SK-N-SH (cell line): ENCODE measurements around the gene C15orf40. TPM values are rescaled to one million over a fixed set of nuclear protein-coding genes. Genes with fewer than 3 reads are reported as not detected.

Source experiments
- CTCF ChIA-PET: fragments of 300-600, 350-600 bp; formaldehyde crosslinking; extraction: SDS; loops from one replicate; lab custom pipeline; 2021; lab: Yijun Ruan, JAX
- POLR2A ChIA-PET: fragments of 350-600 bp; sonication (Branson Sonifier 250); formaldehyde crosslinking; extraction: SDS; loops from one replicate; lab custom pipeline; 2020; ENCODE audit warnings: antibody characterized with exemption, inconsistent platforms; lab: Yijun Ruan, JAX
- DNase-seq: peaks from one replicate; pipeline ENCODE4 v3.0.0; 2012
- H2AFZ ChIP-seq: fragments of 200-600 bp; sonication (generic); 2 replicates; pipeline ENCODE4 v1.8.1; 2016; ENCODE audit warnings: antibody characterized with exemption, mild to moderate bottlenecking, low read depth
- H3F3A ChIP-seq: fragments of 200-600 bp; sonication (generic); replicated peaks from 2 replicates; pipeline ENCODE3; 2016; ENCODE audit warnings: antibody characterized with exemption, mild to moderate bottlenecking; ENCODE audit not compliant: insufficient read depth
- H3K27ac ChIP-seq, 2 experiments: fragments of 200-500 bp in 1 of 2; fragments of 200-600 bp in 1 of 2; sonication (Bioruptor generic) in 1 of 2; sonication (generic), shearing (Covaris generic) in 1 of 2; 2 replicates each; pipeline versions ENCODE4 v1.5.1 to v1.6.1; 2014 to 2016; ENCODE audit warnings: low read depth in 2 of 2, inconsistent platforms in 1 of 2, low read length in 1 of 2, mild to moderate bottlenecking in 1 of 2, mixed read lengths in 1 of 2
- H3K27me3 ChIP-seq: fragments of 200-600 bp; sonication (generic), shearing (Covaris generic); 2 replicates; pipeline ENCODE4 v1.6.1; 2016; ENCODE audit warnings: mixed run types; ENCODE audit not compliant: insufficient read depth
- H3K36me3 ChIP-seq, 2 experiments: fragments of 200-500 bp in 1 of 2; fragments of 200-600 bp in 1 of 2; sonication (Bioruptor generic) in 1 of 2; sonication (generic) in 1 of 2; replicated peaks in 1 of 2; 2 replicates each; pipeline versions ENCODE3 to v1.5.1; 2014 to 2016; ENCODE audit warnings: low read length in 1 of 2, mild to moderate bottlenecking in 1 of 2; ENCODE audit not compliant: insufficient read depth in 2 of 2, control insufficient read depth in 1 of 2
- H3K4me1 ChIP-seq, 2 experiments: fragments of 200-500 bp in 1 of 2; fragments of 200-600 bp in 1 of 2; sonication (Bioruptor generic) in 1 of 2; sonication (generic), shearing (Covaris generic) in 1 of 2; 2 replicates each; pipeline versions ENCODE4 v1.5.1 to v1.6.1; 2014 to 2016; ENCODE audit warnings: low read depth in 1 of 2, low read length in 1 of 2, mixed run types in 1 of 2; ENCODE audit not compliant: insufficient read depth in 2 of 2, control insufficient read depth in 1 of 2
- H3K4me2 ChIP-seq: fragments of 200-600 bp; sonication (generic), shearing (Covaris generic); 2 replicates; pipeline ENCODE4 v1.6.1; 2017; ENCODE audit warnings: mixed run types
- H3K4me3 ChIP-seq, 2 experiments: fragments of 200-500 bp in 1 of 2; fragments of 200-600 bp in 1 of 2; sonication (Bioruptor generic) in 1 of 2; sonication (generic), shearing (Covaris generic) in 1 of 2; 2 replicates each; pipeline versions ENCODE4 v1.5.1 to v1.8.1; 2014 to 2016; ENCODE audit warnings: low read depth in 2 of 2, inconsistent platforms in 1 of 2, low read length in 1 of 2, mild to moderate bottlenecking in 1 of 2, mixed read lengths in 1 of 2, moderate library complexity in 1 of 2
- H3K79me2 ChIP-seq: fragments of 200-600 bp; sonication (generic); 2 replicates; pipeline ENCODE4 v1.8.1; 2017; ENCODE audit warnings: mild to moderate bottlenecking; ENCODE audit not compliant: insufficient read depth
- H3K9ac ChIP-seq: fragments of 200-600 bp; sonication (generic); 2 replicates; pipeline ENCODE4 v1.6.1; 2017; ENCODE audit warnings: mixed run types
- H3K9me2 ChIP-seq: fragments of 200-600 bp; sonication (generic); 2 replicates; pipeline ENCODE4 v1.6.1; 2017; ENCODE audit warnings: mixed run types
- H3K9me3 ChIP-seq: fragments of 200-600 bp; sonication (generic); 2 replicates; pipeline ENCODE4 v1.6.1; 2017; ENCODE audit warnings: mixed run types, mild to moderate bottlenecking, moderate library complexity
- H4K20me1 ChIP-seq: fragments of 200-600 bp; sonication (generic); 2 replicates; pipeline ENCODE4 v1.6.1; 2017; ENCODE audit warnings: mild to moderate bottlenecking, mixed run types; ENCODE audit not compliant: insufficient read depth
- CHD2 ChIP-seq: fragments of 150-350 bp; IDR thresholded peaks from 2 replicates; pipeline ENCODE4 v1.6.1; 2018; ENCODE audit warnings: low read length; ENCODE audit not compliant: partially characterized antibody
- EP300 ChIP-seq, 2 experiments: IDR thresholded peaks; 2 replicates each; pipeline versions ENCODE4 v1.4.0 to v1.6.1; 2012; ENCODE audit warnings: borderline replicate concordance in 1 of 2, low read depth in 1 of 2, low read length in 1 of 2
- EZH2phosphoT487 ChIP-seq: fragments of 200-600 bp; sonication (generic); IDR thresholded peaks from 2 replicates; pipeline ENCODE4 v1.6.1; 2017; ENCODE audit warnings: low read depth, mixed run types, mild to moderate bottlenecking, antibody characterized with exemption, moderate library complexity, borderline replicate concordance
- FOXJ3 ChIP-seq: sonication (generic); formaldehyde crosslinking; IDR thresholded peaks from 2 replicates; pipeline ENCODE4 v1.5.1; 2020; ENCODE audit warnings: mild to moderate bottlenecking, missing genetic modification reagents
- GATA2 ChIP-seq: sonication (generic); formaldehyde crosslinking; IDR thresholded peaks from 2 replicates; pipeline ENCODE4 v1.5.0; 2020; ENCODE audit warnings: mild to moderate bottlenecking, missing genetic modification reagents
- IRF3 ChIP-seq: fragments of 150-350 bp; IDR thresholded peaks from 2 replicates; pipeline ENCODE4 v1.6.1; 2016; ENCODE audit warnings: mild to moderate bottlenecking, low read depth, low read length
- JUND ChIP-seq: IDR thresholded peaks from 2 replicates; pipeline ENCODE4 v1.4.0; 2012
- MEF2A ChIP-seq: IDR thresholded peaks from 2 replicates; pipeline ENCODE4 v1.4.0; 2012; ENCODE audit warnings: low read depth, borderline replicate concordance
- MXI1 ChIP-seq: IDR thresholded peaks from 2 replicates; pipeline ENCODE4 v1.6.1; 2012; ENCODE audit warnings: mild to moderate bottlenecking, low read depth, low read length, improper control_type of control experiment
- NRF1 ChIP-seq: IDR thresholded peaks from 2 replicates; pipeline ENCODE4 v1.6.1; 2012; ENCODE audit warnings: low read depth, mild to moderate bottlenecking, low read length
- POLR2AphosphoS5 ChIP-seq: IDR thresholded peaks from 2 replicates; pipeline ENCODE4 v1.6.1; 2012; ENCODE audit warnings: low read depth, low read length
- RAD21 ChIP-seq: IDR thresholded peaks from 2 replicates; pipeline ENCODE4 v1.6.1; 2012; ENCODE audit warnings: mild to moderate bottlenecking, low read length
- RFX5 ChIP-seq: IDR thresholded peaks from 2 replicates; pipeline ENCODE4 v1.6.1; 2012; ENCODE audit warnings: mild to moderate bottlenecking, improper control_type of control experiment, low read length
- RXRA ChIP-seq: IDR thresholded peaks from 2 replicates; pipeline ENCODE4 v1.4.0; 2012; ENCODE audit warnings: low read depth, mild to moderate bottlenecking, borderline replicate concordance
- SMC3 ChIP-seq: IDR thresholded peaks from 2 replicates; pipeline ENCODE4 v1.6.1; 2012; ENCODE audit warnings: low read depth, low read length, improper control_type of control experiment
- TAF1 ChIP-seq: IDR thresholded peaks from 2 replicates; pipeline ENCODE4 v1.6.1; 2012; ENCODE audit warnings: low read depth, mild to moderate bottlenecking, low read length, moderate library complexity, borderline replicate concordance
- TCF12 ChIP-seq: IDR thresholded peaks from 2 replicates; pipeline ENCODE4 v1.4.0; 2012
- TEAD4 ChIP-seq: IDR thresholded peaks from 2 replicates; pipeline ENCODE4 v1.4.0; 2012; ENCODE audit warnings: mild to moderate bottlenecking, borderline replicate concordance; ENCODE audit not compliant: insufficient read depth
- WGBS: methylation state at CpG from one replicate; pipeline ENCODE4 v1.1.6; 2017; ENCODE audit warnings: low lambda C conversion rate; 5-methylcytosine and 5-hydroxymethylcytosine counted together
- polyA plus RNA-seq, 3 experiments: library from polyadenylated mRNA; depleted of rRNA; stranded (reverse); fragments of >200 nt; gene quantifications; 2 replicates each; pipeline ENCODE4 v1.2.3, GENCODE V29; 2012
- TF ChIP-seq, protein P1 (sequence below): fragments of 150-350 bp; IDR thresholded peaks from 2 replicates; pipeline ENCODE4 v1.6.1; 2017; ENCODE audit warnings: antibody characterized with exemption, low read length, low read depth, borderline replicate concordance
- TF ChIP-seq, protein P2 (sequence below): IDR thresholded peaks from 2 replicates; pipeline ENCODE4 v1.4.0; 2012; ENCODE audit warnings: low read depth, borderline replicate concordance
- TF ChIP-seq, protein P3 (sequence below): fragments of 200-600 bp; sonication (generic); IDR thresholded peaks from 2 replicates; pipeline ENCODE4 v1.6.1; 2017; ENCODE audit warnings: antibody characterized with exemption, mild to moderate bottlenecking, moderate library complexity
- TF ChIP-seq, protein P4 (sequence below): IDR thresholded peaks from 2 replicates; pipeline ENCODE4; 2012

C15orf40 gene
- polyA plus RNA-seq, 1 of the 3 experiments (the other 2 are of a cell fraction) = 44.1 TPM

DNA sequence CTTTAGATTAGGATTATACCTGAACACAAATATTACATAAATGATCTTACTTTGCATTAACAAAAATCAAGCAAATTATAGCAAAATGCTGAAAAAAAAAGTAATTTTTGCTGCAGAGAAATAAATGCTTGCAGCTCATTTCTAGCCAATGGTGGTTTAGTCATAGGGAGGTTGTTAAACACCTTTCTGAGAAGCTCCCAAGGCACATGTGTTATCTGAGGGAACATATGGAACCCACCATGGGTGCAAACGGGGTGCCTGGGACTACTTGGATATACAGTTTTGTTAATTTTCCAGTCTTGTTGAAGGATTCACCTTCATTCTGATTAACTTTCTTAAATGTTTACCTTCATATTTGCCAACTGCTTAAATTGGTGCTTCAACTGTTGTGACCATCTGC lies 34.4 kb downstream of the C15orf40 start:
- no peaks in the 10 kb centered on the region for H3F3A ChIP-seq
- H2AFZ ChIP-seq = no peak overlapping the region
- TF ChIP-seq, protein P1, sequence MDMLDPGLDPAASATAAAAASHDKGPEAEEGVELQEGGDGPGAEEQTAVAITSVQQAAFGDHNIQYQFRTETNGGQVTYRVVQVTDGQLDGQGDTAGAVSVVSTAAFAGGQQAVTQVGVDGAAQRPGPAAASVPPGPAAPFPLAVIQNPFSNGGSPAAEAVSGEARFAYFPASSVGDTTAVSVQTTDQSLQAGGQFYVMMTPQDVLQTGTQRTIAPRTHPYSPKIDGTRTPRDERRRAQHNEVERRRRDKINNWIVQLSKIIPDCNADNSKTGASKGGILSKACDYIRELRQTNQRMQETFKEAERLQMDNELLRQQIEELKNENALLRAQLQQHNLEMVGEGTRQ = no peak
- TF ChIP-seq, protein P2, sequence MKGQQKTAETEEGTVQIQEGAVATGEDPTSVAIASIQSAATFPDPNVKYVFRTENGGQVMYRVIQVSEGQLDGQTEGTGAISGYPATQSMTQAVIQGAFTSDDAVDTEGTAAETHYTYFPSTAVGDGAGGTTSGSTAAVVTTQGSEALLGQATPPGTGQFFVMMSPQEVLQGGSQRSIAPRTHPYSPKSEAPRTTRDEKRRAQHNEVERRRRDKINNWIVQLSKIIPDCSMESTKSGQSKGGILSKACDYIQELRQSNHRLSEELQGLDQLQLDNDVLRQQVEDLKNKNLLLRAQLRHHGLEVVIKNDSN = no peak
- no peak for TF ChIP-seq POLR2AphosphoS5
- TF ChIP-seq RFX5 = no peak
- TF ChIP-seq TAF1 = no peak
- no peak for TF ChIP-seq RAD21
- TF ChIP-seq SMC3 = no peak
- no peak for TF ChIP-seq MXI1
- no peak for TF ChIP-seq RXRA
- no peak for TF ChIP-seq EZH2phosphoT487
- TF ChIP-seq JUND = no peak
- TF ChIP-seq TCF12 = no peak
- TF ChIP-seq EP300 (IDR thresholded peaks at IDR 0.05; ENCODE audit: borderline replicate concordance in 1 of 2, low read depth in 1 of 2, low read length in 1 of 2) = no peak
- TF ChIP-seq NRF1 = no peak
- TF ChIP-seq, protein P3, sequence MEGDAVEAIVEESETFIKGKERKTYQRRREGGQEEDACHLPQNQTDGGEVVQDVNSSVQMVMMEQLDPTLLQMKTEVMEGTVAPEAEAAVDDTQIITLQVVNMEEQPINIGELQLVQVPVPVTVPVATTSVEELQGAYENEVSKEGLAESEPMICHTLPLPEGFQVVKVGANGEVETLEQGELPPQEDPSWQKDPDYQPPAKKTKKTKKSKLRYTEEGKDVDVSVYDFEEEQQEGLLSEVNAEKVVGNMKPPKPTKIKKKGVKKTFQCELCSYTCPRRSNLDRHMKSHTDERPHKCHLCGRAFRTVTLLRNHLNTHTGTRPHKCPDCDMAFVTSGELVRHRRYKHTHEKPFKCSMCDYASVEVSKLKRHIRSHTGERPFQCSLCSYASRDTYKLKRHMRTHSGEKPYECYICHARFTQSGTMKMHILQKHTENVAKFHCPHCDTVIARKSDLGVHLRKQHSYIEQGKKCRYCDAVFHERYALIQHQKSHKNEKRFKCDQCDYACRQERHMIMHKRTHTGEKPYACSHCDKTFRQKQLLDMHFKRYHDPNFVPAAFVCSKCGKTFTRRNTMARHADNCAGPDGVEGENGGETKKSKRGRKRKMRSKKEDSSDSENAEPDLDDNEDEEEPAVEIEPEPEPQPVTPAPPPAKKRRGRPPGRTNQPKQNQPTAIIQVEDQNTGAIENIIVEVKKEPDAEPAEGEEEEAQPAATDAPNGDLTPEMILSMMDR = no peak
- POLR2A ChIA-PET = interaction anchor here (1.5 kb wide), 1 partner anchor 9 kb away, joined by 3 read pairs; the partner anchor contains the start of gene RAMAC
- H3K36me3 ChIP-seq = no peaks in the 10 kb centered on the region
- no peak overlapping the region for H3K4me3 ChIP-seq
- no peaks in the 10 kb centered on the region for H3K27me3 ChIP-seq
- WGBS = 68% methylated on average over 1 of the region's 1 CpG
- no peaks in the 10 kb centered on the region for H3K9me2 ChIP-seq
- DNase-seq = no peak
- CTCF ChIA-PET = no interaction called here
- H3K4me2 ChIP-seq = no peak overlapping the region
- no peak overlapping the region for H3K9ac ChIP-seq
- no peaks in the 10 kb centered on the region for H4K20me1 ChIP-seq
- H3K4me1 ChIP-seq = no peaks in the 10 kb centered on the region
- no peaks in the 10 kb centered on the region for H3K9me3 ChIP-seq
- H3K27ac ChIP-seq = no peak overlapping the region
- H3K79me2 ChIP-seq = no peaks in the 10 kb centered on the region

- H3K4me3 ChIP-seq = no peak overlapping the region
- H3K36me3 ChIP-seq = no peaks in the 10 kb centered on the region
- H3K27ac ChIP-seq = no peak overlapping the region
- no peak overlapping the region for H2AFZ ChIP-seq
- H3K4me1 ChIP-seq = peaks cover 0 to 13% of the 10 kb centered on the region in 2 experiments; a peak in 2 of 4 replicates
- 92% methylated on average over 1 of the region's 1 CpG for WGBS
- no peak for DNase-seq
- H3K9ac ChIP-seq = no peak overlapping the region
- H3K79me2 ChIP-seq = no peaks in the 10 kb centered on the region
- no peaks in the 10 kb centered on the region for H3K27me3 ChIP-seq
- no peaks in the 10 kb centered on the region for H3F3A ChIP-seq
- ChIA-PET POLR2A (interaction anchor here (0.7 kb wide), 1 partner anchor 12 kb away, joined by 3 read pairs; no protein-coding TSS in a partner anchor), CTCF (interaction anchor here (1.2 to 3.4 kb wide), 3 partner anchors 10 to 38 kb away, joined by 3 to 8 read pairs (median 4); partner anchors contain the start of genes C15orf40 and RAMAC)
- H3K9me3 ChIP-seq = no peaks in the 10 kb centered on the region
- no peaks in the 10 kb centered on the region for H4K20me1 ChIP-seq
- H3K9me2 ChIP-seq = no peaks in the 10 kb centered on the region
- no peak overlapping the region for H3K4me2 ChIP-seq
- no peak for TF ChIP-seq CHD2
- TF ChIP-seq TEAD4 = no peak
- no peak for TF ChIP-seq FOXJ3 (CRISPR knock-in tag)
- no peak for TF ChIP-seq MXI1
- TF ChIP-seq, protein P4, sequence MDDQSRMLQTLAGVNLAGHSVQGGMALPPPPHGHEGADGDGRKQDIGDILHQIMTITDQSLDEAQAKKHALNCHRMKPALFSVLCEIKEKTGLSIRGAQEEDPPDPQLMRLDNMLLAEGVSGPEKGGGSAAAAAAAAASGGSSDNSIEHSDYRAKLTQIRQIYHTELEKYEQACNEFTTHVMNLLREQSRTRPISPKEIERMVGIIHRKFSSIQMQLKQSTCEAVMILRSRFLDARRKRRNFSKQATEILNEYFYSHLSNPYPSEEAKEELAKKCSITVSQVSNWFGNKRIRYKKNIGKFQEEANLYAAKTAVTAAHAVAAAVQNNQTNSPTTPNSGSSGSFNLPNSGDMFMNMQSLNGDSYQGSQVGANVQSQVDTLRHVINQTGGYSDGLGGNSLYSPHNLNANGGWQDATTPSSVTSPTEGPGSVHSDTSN = no peak
- TF ChIP-seq, protein P1 = no peak
- no peak for TF ChIP-seq GATA2 (CRISPR knock-in tag)
- TF ChIP-seq TCF12 = no peak
- TF ChIP-seq IRF3 = no peak
- TF ChIP-seq POLR2AphosphoS5 = no peak
- TF ChIP-seq MEF2A = no peak
Observed at GRCh38 chr15:82972990-82973389, 38.4 kb downstream of the C15orf40 start.
